Measurements from ENCODE around the gene SLC25A25. TPM values are rescaled to one million over a fixed set of nuclear protein-coding genes. Genes with fewer than 3 reads are reported as not detected.
A peak's percentile ranks its signal among the peaks of the same experiment; 100 is the strongest.

The SLC25A25 gene
- total RNA-seq, 2 donors from 2014 or later, result 12.9 to 13.1 TPM

DNA sequence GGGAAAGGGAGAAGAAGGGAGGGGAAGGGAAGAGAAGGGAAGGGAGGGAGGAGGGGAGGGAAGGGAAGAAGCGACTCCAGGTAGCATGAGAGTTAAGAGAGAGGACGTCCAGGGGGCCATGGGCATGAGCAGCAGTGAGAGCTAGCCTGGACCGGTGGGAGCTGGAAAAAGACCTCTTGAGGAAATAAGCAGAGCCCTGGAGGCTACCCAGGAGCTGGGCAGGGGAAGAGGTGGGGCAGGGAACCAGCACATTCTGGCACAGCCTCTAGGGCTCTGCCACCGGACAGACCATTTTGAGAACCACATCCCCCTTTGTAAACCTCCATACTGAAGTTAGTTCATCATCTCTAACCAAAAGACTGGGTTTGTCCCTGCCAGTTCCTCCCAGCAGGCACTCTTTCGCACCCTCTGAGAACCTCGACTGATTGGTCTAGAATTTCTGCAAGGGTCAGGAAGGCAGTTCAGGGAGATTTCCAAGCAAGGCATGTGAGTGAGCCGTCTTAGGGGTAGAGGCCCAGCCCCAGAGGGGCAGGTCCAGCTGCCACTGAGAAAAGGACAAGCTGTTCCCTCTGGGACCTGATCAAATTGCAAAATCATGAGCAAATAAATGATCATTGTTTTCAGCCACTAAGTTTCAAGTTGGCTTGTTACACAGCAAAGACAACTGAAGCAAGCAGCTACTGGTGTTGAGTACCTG is 12.5 kb upstream of the SLC25A25 start:
- Histone ChIP-seq H3K4me1 (ENCODE audit: control insufficient read depth, insufficient read depth, low read length) (peaks cover 24% of the 10 kb centered on the region), H3K4me3 (ENCODE audit: low read length) (no peak overlapping the region), H3K9ac (ENCODE audit: extremely low read depth, low read length, poor library complexity, severe bottlenecking) (no peak overlapping the region), H3K27ac (ENCODE audit: low read depth, low read length) (no peak overlapping the region), H3K36me3 (ENCODE audit: control insufficient read depth, insufficient read depth, low read length) (no peaks in the 10 kb centered on the region), H3K27me3 (ENCODE audit: control insufficient read depth, insufficient read depth, low read length, poor library complexity, severe bottlenecking) (no peaks in the 10 kb centered on the region), H3K9me3 (ENCODE audit: control insufficient read depth, low read length) (no peaks in the 10 kb centered on the region)
- no peak for TF ChIP-seq CTCF (conservative IDR thresholded peaks at IDR 0.05)
- H3K27ac Mint-ChIP-seq, result peak overlapping the region; percentile 30
- no peaks in the 10 kb centered on the region for H3K9me3 Mint-ChIP-seq
- no peaks in the 10 kb centered on the region for H3K36me3 Mint-ChIP-seq (ENCODE audit: low read depth)
- DNase-seq, result peak; percentile 70
- 59 to 67% methylated on average over 5 to 7 of the region's 7 CpGs for WGBS, 2 experiments (ENCODE audit: insufficient coverage in 1 of 2, insufficient read length in 1 of 2)
- H3K4me1 Mint-ChIP-seq, result peaks cover 24% of the 10 kb centered on the region
- no peaks in the 10 kb centered on the region for H3K27me3 Mint-ChIP-seq (ENCODE audit: insufficient read depth)
- no peak overlapping the region for H3K4me3 Mint-ChIP-seq

GRCh38 chr9:128056086-128056485 is 11.9 kb upstream of the SLC25A25 start:
- Histone ChIP-seq H3K36me3 (ENCODE audit: control insufficient read depth, insufficient read depth, low read length) (no peaks in the 10 kb centered on the region), H3K9ac (ENCODE audit: extremely low read depth, low read length, poor library complexity, severe bottlenecking) (no peak overlapping the region), H3K4me3 (ENCODE audit: low read length) (no peak overlapping the region), H3K27me3 (ENCODE audit: control insufficient read depth, insufficient read depth, low read length, poor library complexity, severe bottlenecking) (no peaks in the 10 kb centered on the region), H3K9me3 (ENCODE audit: control insufficient read depth, low read length) (no peaks in the 10 kb centered on the region), H3K27ac (ENCODE audit: low read depth, low read length) (no peak overlapping the region), H3K4me1 (ENCODE audit: control insufficient read depth, insufficient read depth, low read length) (peaks cover 24% of the 10 kb centered on the region)
- no peak overlapping the region for H3K4me3 Mint-ChIP-seq
- peak; percentile 66 for DNase-seq
- no peak for TF ChIP-seq CTCF (conservative IDR thresholded peaks at IDR 0.05)
- no peak overlapping the region for H3K27ac Mint-ChIP-seq
- H3K27me3 Mint-ChIP-seq (ENCODE audit: insufficient read depth), result no peaks in the 10 kb centered on the region
- no peaks in the 10 kb centered on the region for H3K9me3 Mint-ChIP-seq
- peaks cover under 1% of the 10 kb centered on the region for H3K36me3 Mint-ChIP-seq (ENCODE audit: low read depth)
- peaks cover 24% of the 10 kb centered on the region for H3K4me1 Mint-ChIP-seq
- WGBS, 2 experiments (ENCODE audit: insufficient coverage in 1 of 2, insufficient read length in 1 of 2), result 81% methylated on average over 3 of the region's 3 CpGs; no CpG with 5 or more reads in 1 of the 2 experiments

- Mint-ChIP-seq H3K4me3 (no peak overlapping the region), H3K9me3 (no peaks in the 10 kb centered on the region), H3K27ac (peak overlapping the region; percentile 64), H3K4me1 (peaks cover 24% of the 10 kb centered on the region), H3K27me3 (ENCODE audit: insufficient read depth) (no peaks in the 10 kb centered on the region), H3K36me3 (ENCODE audit: low read depth) (peaks cover 2% of the 10 kb centered on the region)
- Histone ChIP-seq H3K9me3 (ENCODE audit: control insufficient read depth, low read length) (no peaks in the 10 kb centered on the region), H3K9ac (ENCODE audit: extremely low read depth, low read length, poor library complexity, severe bottlenecking) (no peak overlapping the region), H3K27ac (ENCODE audit: low read depth, low read length) (no peak overlapping the region), H3K36me3 (ENCODE audit: control insufficient read depth, insufficient read depth, low read length) (no peaks in the 10 kb centered on the region), H3K27me3 (ENCODE audit: control insufficient read depth, insufficient read depth, low read length, poor library complexity, severe bottlenecking) (no peaks in the 10 kb centered on the region), H3K4me1 (ENCODE audit: control insufficient read depth, insufficient read depth, low read length) (peaks cover 24% of the 10 kb centered on the region), H3K4me3 (ENCODE audit: low read length) (no peak overlapping the region)
- TF ChIP-seq CTCF (conservative IDR thresholded peaks at IDR 0.05), result peak; percentile 42
- DNase-seq, result peak; percentile 76
- 86 to 87% methylated on average over 13 to 14 of the region's 14 CpGs for WGBS, 2 experiments (ENCODE audit: insufficient coverage in 1 of 2, insufficient read length in 1 of 2)
These were observed 10.9 kb upstream of the SLC25A25 start for GRCh38 chr9:128056887-128057723.

All from endodermal cell (in vitro differentiated cells).